Measurements from ENCODE around the gene TEX13C. TPM values are rescaled to one million over a fixed set of nuclear protein-coding genes. Genes with fewer than 3 reads are reported as not detected.

The TEX13C gene
- total and polyA plus RNA-seq, 2 of the 8 experiments (the other 6 are each of a cell fraction or from before 2014, with no cell fraction given) = 0.03 to 0.09 TPM

DNA sequence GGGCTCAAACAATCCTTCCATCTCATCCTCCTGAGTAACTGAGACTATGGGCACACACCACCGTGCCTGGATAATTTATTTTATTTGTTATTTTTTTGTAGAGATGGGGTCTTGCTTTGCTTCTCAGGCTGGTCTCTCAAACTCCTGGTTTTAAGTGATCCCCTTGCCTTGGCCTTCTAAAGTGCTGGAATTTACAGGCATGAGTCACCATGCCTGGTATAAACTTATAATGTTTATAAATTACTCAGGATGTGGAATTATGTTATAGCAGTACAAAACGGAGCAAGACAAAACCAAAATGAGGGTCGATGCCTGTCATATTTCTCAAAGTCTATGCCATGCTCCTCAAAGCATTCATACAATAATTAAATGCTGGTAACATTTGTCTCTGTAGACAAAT, 29.8 kb upstream of the TEX13C start:
- no peak overlapping the region for H4K5ac ChIP-seq (ENCODE audit: insufficient read length, low read depth, low read length)
- H3K14ac ChIP-seq (ENCODE audit: insufficient read length) = no peak overlapping the region
- WGBS, 2 experiments (ENCODE audit: extremely low coverage in 1 of 2, insufficient coverage in 1 of 2, insufficient read length in 1 of 2, insufficient replicate concordance in 2 of 2, low coverage in 1 of 2, low lambda C conversion rate in 2 of 2, missing lambda C conversion rate in 1 of 2) = 100% methylated on average over 2 of the region's 3 CpGs; no CpG with 5 or more reads in 1 of the 2 experiments
- H4K20me1 ChIP-seq (replicated peaks in 1 of 2; ENCODE audit: control insufficient read depth in 1 of 2, insufficient read depth in 2 of 2, low read length in 2 of 2) = no peaks in the 10 kb centered on the region
- FAIRE-seq (no peak), DNase-seq (ENCODE audit: low read depth in 1 of 2, low spot score in 2 of 2) (no peak)
- no peak overlapping the region for H4K8ac ChIP-seq (ENCODE audit: extremely low read depth, insufficient read depth, low read length)
- H2BK15ac ChIP-seq (ENCODE audit: low read length) = no peak overlapping the region
- H3K9ac ChIP-seq (replicated peaks in 1 of 4; ENCODE audit: extremely low read depth in 1 of 4, low read depth in 3 of 4, low read length in 3 of 4) = no peak overlapping the region
- H3K27ac ChIP-seq (ENCODE audit: low read depth, low read length) = no peak overlapping the region
- no peak overlapping the region for H3K56ac ChIP-seq (replicated peaks; ENCODE audit: insufficient read length, low read depth, low read length)
- no peaks in the 10 kb centered on the region for H3K4me1 ChIP-seq (replicated peaks in 1 of 4; ENCODE audit: control insufficient read depth in 3 of 4, insufficient read depth in 4 of 4, low read length in 3 of 4)
- ChIA-PET CTCF (ENCODE audit: partially characterized antibody) (no interaction called here), POLR2A (ENCODE audit: partially characterized antibody) (no interaction called here)
- no peak overlapping the region for H2BK12ac ChIP-seq (ENCODE audit: low read depth, low read length)
- H3K4me2 ChIP-seq (ENCODE audit: insufficient read depth in 1 of 2, low read depth in 2 of 2, low read length in 2 of 2) = no peak overlapping the region
- H2AK5ac ChIP-seq (ENCODE audit: low read depth, low read length) = no peak overlapping the region
- no peak overlapping the region for H3K18ac ChIP-seq (ENCODE audit: extremely low read depth, low read length)
- H2BK5ac ChIP-seq (ENCODE audit: low read depth, low read length) = no peak overlapping the region
- no peak overlapping the region for H4K91ac ChIP-seq (replicated peaks; ENCODE audit: insufficient read length, low read length)
- H3K9me3 ChIP-seq (ENCODE audit: insufficient read depth in 2 of 2, low read depth in 1 of 2, low read length in 1 of 2) = no peaks in the 10 kb centered on the region
- H3K36me3 ChIP-seq (ENCODE audit: control insufficient read depth in 2 of 4, insufficient read depth in 4 of 4, low read length in 3 of 4) = no peaks in the 10 kb centered on the region
- H2BK20ac ChIP-seq (ENCODE audit: low read length) = no peak overlapping the region
- H3K27me3 ChIP-seq (replicated peaks in 1 of 4; ENCODE audit: control insufficient read depth in 3 of 4, extremely low read depth in 1 of 4, insufficient read depth in 3 of 4, low read length in 3 of 4) = no peaks in the 10 kb centered on the region
- no peaks in the 10 kb centered on the region for H3K23me2 ChIP-seq (ENCODE audit: low read depth, low read length)
- H2AFZ ChIP-seq (ENCODE audit: low read length) = no peak overlapping the region
- H3K79me1 ChIP-seq (ENCODE audit: low read depth, low read length) = no peaks in the 10 kb centered on the region
- H2BK120ac ChIP-seq (replicated peaks; ENCODE audit: low read depth, low read length) = no peak overlapping the region
- no peak overlapping the region for H3K4ac ChIP-seq (replicated peaks; ENCODE audit: insufficient read length, low read depth, low read length)
- no peak overlapping the region for H3K23ac ChIP-seq (ENCODE audit: insufficient read length)
- no peaks in the 10 kb centered on the region for H3K79me2 ChIP-seq (ENCODE audit: control insufficient read depth in 1 of 2, insufficient read depth in 2 of 2, low read length in 2 of 2)
- no peak overlapping the region for H3K4me3 ChIP-seq (ENCODE audit: extremely low read depth in 1 of 4, insufficient read depth in 2 of 4, low read depth in 3 of 4, low read length in 4 of 4)
- TF ChIP-seq, protein P1, sequence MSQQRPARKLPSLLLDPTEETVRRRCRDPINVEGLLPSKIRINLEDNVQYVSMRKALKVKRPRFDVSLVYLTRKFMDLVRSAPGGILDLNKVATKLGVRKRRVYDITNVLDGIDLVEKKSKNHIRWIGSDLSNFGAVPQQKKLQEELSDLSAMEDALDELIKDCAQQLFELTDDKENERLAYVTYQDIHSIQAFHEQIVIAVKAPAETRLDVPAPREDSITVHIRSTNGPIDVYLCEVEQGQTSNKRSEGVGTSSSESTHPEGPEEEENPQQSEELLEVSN (IDR thresholded peaks at IDR 0.05) = no peak
- TF ChIP-seq TAF1 (IDR thresholded peaks at IDR 0.05; ENCODE audit: low read depth, low read length) = no peak
- no peak for TF ChIP-seq BACH1 (IDR thresholded peaks at IDR 0.05; ENCODE audit: low read length)
- TF ChIP-seq TAF7 (optimal IDR thresholded peaks at IDR 0.05; ENCODE audit: borderline replicate concordance, low read depth, low read length) = no peak
- TF ChIP-seq PHF8 (conservative IDR thresholded peaks at IDR 0.05; ENCODE audit: low read depth, low read length) = no peak
- TF ChIP-seq RXRA (IDR thresholded peaks at IDR 0.05; ENCODE audit: insufficient read depth, low read depth, low read length) = no peak
- no peak for TF ChIP-seq RFX5 (IDR thresholded peaks at IDR 0.05; ENCODE audit: borderline replicate concordance, low read depth, low read length)
- TF ChIP-seq CEBPB (IDR thresholded peaks at IDR 0.05; ENCODE audit: low read depth, low read length) = no peak

Data from H1 (cell line).